SK-N-SH treated with all-trans-retinoic acid at 6 μM for 48 hours (cell line): Measurements from ENCODE around the gene MRPS18B.

Source experiments
- CREB5 ChIP-seq: fragments of 250-450 bp; sonication (Bioruptor Pico); IDR thresholded peaks from 2 replicates; pipeline ENCODE4 v1.5.1; 2020; ENCODE audit warnings: low read depth, mild to moderate bottlenecking, moderate library complexity
- CSDC2 ChIP-seq: fragments of 250-450 bp; sonication (Bioruptor Pico); IDR thresholded peaks from 2 replicates; pipeline ENCODE4 v1.5.0; 2020; ENCODE audit warnings: mild to moderate bottlenecking, moderate library complexity
- ESRRG ChIP-seq: fragments of 250-450 bp; sonication (Bioruptor Pico); IDR thresholded peaks from 2 replicates; pipeline ENCODE4 v1.6.1; 2021; ENCODE audit warnings: mild to moderate bottlenecking
- GLIS3 ChIP-seq: fragments of 250-450 bp; sonication (Bioruptor Pico); IDR thresholded peaks from 2 replicates; pipeline ENCODE4 v1.5.0; 2020; ENCODE audit warnings: mild to moderate bottlenecking, moderate library complexity
- TSHZ2 ChIP-seq: fragments of 250-450 bp; sonication (Bioruptor Pico); IDR thresholded peaks from 2 replicates; pipeline ENCODE4 v1.5.0; 2020; ENCODE audit warnings: mild to moderate bottlenecking, moderate library complexity
- ZC3H10 ChIP-seq: fragments of 250-450 bp; sonication (Bioruptor Pico); IDR thresholded peaks from 2 replicates; pipeline ENCODE4 v1.5.1; 2021; ENCODE audit warnings: mild to moderate bottlenecking, moderate library complexity
- ZFP3 ChIP-seq: fragments of 250-450 bp; sonication (Bioruptor Pico); IDR thresholded peaks from 2 replicates; pipeline ENCODE4 v1.5.0; 2020; ENCODE audit warnings: mild to moderate bottlenecking, moderate library complexity
- ZFP30 ChIP-seq: fragments of 450-650 bp; formaldehyde crosslinking; IDR thresholded peaks from 2 replicates; pipeline ENCODE4 v1.5.0; 2022; ENCODE audit warnings: mild to moderate bottlenecking, moderate library complexity
- ZNF70 ChIP-seq: fragments of 450-650 bp; formaldehyde crosslinking; IDR thresholded peaks from 2 replicates; pipeline ENCODE4 v1.5.0; 2020; ENCODE audit warnings: mild to moderate bottlenecking, moderate library complexity
- ZNF8 ChIP-seq: fragments of 450-650 bp; formaldehyde crosslinking; IDR thresholded peaks from 2 replicates; pipeline ENCODE4 v1.5.0; 2020; ENCODE audit warnings: mild to moderate bottlenecking, moderate library complexity
- TF ChIP-seq, protein P1 (sequence below): fragments of 250-450 bp; sonication (Bioruptor Pico); IDR thresholded peaks from 2 replicates; pipeline ENCODE4 v1.8.0; 2020; ENCODE audit warnings: mild to moderate bottlenecking, moderate library complexity, borderline replicate concordance

- no peak for TF ChIP-seq ZNF8 (CRISPR knock-in tag)
- no peak for TF ChIP-seq CSDC2 (CRISPR knock-in tag)
- TF ChIP-seq TSHZ2, result no peak
- TF ChIP-seq ZFP30, result no peak
- no peak for TF ChIP-seq ZFP3
- TF ChIP-seq, protein P1, sequence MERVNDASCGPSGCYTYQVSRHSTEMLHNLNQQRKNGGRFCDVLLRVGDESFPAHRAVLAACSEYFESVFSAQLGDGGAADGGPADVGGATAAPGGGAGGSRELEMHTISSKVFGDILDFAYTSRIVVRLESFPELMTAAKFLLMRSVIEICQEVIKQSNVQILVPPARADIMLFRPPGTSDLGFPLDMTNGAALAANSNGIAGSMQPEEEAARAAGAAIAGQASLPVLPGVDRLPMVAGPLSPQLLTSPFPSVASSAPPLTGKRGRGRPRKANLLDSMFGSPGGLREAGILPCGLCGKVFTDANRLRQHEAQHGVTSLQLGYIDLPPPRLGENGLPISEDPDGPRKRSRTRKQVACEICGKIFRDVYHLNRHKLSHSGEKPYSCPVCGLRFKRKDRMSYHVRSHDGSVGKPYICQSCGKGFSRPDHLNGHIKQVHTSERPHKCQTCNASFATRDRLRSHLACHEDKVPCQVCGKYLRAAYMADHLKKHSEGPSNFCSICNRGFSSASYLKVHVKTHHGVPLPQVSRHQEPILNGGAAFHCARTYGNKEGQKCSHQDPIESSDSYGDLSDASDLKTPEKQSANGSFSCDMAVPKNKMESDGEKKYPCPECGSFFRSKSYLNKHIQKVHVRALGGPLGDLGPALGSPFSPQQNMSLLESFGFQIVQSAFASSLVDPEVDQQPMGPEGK (CRISPR knock-in tag), result no peak
- TF ChIP-seq ZC3H10 (CRISPR knock-in tag), result no peak; the same call in 1 of the 2 replicates
- no peak for TF ChIP-seq ZNF70
- no peak for TF ChIP-seq ESRRG (CRISPR knock-in tag)
- no peak for TF ChIP-seq CREB5
- TF ChIP-seq GLIS3, result no peak
Measured at GRCh38 chr6:30613251-30614043, 4.2 kb upstream of the MRPS18B start.
